T-helper 1 cell treated with Interleukin-12 subunit alpha and Interleukin-12 subunit beta and Interleukin-4 antibody, amounts not matched to agents 30 μg/mL and 1 μg/mL, for 36 hours (primary cell): ENCODE data around the gene SPAG4.

Source experiments
- H3K27ac Mint-ChIP-seq: one replicate; pipeline ENCODE4 v1.8.0; 2021; ENCODE audit warnings: mild to moderate bottlenecking, mixed read lengths
- H3K27me3 Mint-ChIP-seq: one replicate; pipeline ENCODE4 v1.8.0; 2021; ENCODE audit warnings: low read depth, mixed read lengths
- H3K36me3 Mint-ChIP-seq: one replicate; pipeline ENCODE4 v1.8.0; 2021; ENCODE audit warnings: low read depth, mixed read lengths
- H3K4me1 Mint-ChIP-seq: one replicate; pipeline ENCODE4 v1.8.0; 2021; ENCODE audit warnings: low read depth, mixed read lengths
- H3K4me3 Mint-ChIP-seq: one replicate; pipeline ENCODE4 v1.8.0; 2021; ENCODE audit warnings: mild to moderate bottlenecking, moderate library complexity, mixed read lengths
- H3K9me3 Mint-ChIP-seq: one replicate; pipeline ENCODE4 v1.8.0; 2021; ENCODE audit warnings: mixed read lengths

The SPAG4 gene

DNA sequence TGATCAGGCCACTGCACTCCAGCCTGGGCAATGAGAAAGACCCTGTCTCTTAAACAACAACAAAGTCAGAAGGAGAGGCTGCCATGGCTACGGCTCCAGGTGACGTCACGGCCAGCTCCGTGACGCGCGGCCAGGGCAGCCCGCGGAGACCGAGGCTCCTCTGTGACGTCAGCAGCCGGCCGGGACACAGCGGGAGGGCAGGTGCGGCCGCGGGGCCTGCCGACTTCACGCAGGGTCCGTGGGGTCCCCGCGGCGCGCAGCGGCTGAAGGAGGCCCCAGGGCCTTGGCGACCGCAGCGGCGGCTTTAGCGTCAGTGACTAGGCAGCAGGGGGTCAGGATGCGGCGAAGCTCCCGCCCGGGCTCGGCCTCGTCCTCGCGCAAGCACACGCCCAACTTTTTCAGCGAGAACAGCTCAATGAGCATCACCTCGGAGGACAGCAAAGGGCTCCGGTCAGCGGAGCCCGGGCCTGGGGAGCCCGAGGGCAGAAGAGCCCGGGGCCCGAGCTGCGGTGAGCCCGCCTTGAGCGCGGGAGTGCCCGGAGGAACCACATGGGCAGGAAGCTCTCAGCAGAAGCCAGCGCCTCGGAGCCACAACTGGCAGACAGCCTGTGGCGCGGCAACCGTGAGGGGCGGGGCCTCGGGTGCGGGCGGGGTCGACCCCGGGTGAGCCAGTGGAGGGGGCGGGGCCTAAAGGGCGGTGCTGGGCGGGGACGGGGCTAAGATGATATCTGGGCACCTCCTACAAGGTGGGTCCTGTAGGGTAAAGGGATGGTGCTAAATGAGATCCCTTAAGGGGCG, at the start of gene SPAG4:
Gene SPAG4 (plus strand): TSS at position 163 of the 798 bp plus-strand sequence. CDS start 175 bp downstream, at position 338.
- H3K27ac Mint-ChIP-seq, result peak within 1 kb of the TSS; percentile 94
- H3K9me3 Mint-ChIP-seq, result no peaks in the 10 kb centered on the region
- no peaks in the 10 kb centered on the region for H3K36me3 Mint-ChIP-seq
- H3K27me3 Mint-ChIP-seq, result no peaks in the 10 kb centered on the region
- peak within 1 kb of the TSS; percentile 87 for H3K4me3 Mint-ChIP-seq
- peaks cover 27% of the 10 kb centered on the region for H3K4me1 Mint-ChIP-seq

- no peaks in the 10 kb centered on the region for H3K36me3 Mint-ChIP-seq
- no peak overlapping the region for H3K4me3 Mint-ChIP-seq
- no peaks in the 10 kb centered on the region for H3K4me1 Mint-ChIP-seq
- peaks cover 5% of the 10 kb centered on the region for H3K9me3 Mint-ChIP-seq
- no peak overlapping the region for H3K27ac Mint-ChIP-seq
- peaks cover 4% of the 10 kb centered on the region for H3K27me3 Mint-ChIP-seq
Observed at GRCh38 chr20:35568645-35569044, 47.0 kb upstream of the SPAG4 start.

DNA sequence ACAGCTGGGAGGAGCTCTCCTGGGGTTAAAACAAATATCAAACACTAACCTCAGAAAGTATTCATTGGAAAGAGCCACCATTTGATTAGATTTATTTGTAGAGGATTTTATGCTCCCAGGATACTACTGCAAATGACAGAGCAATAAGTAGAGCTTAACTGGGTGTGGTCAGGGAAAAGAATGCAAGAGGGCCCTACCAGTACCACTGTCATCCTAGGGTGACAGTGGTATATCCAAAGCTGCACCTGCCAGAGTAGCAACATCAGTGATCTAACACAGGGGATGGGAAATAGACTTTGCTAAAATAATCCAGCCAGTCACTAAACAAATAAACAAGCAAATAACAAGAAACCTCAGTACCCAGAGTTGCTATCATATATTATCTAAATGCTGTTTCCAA, 44.1 kb upstream of the SPAG4 start:
- H3K36me3 Mint-ChIP-seq, result peaks cover 4% of the 10 kb centered on the region
- H3K27ac Mint-ChIP-seq, result no peak overlapping the region
- no peaks in the 10 kb centered on the region for H3K4me1 Mint-ChIP-seq
- peaks cover 5% of the 10 kb centered on the region for H3K9me3 Mint-ChIP-seq
- peaks cover 9% of the 10 kb centered on the region for H3K27me3 Mint-ChIP-seq
- H3K4me3 Mint-ChIP-seq, result no peak overlapping the region

- H3K4me1 Mint-ChIP-seq, result no peaks in the 10 kb centered on the region
Observed at GRCh38 chr20:35572838-35573237, 42.8 kb upstream of the SPAG4 start.

DNA sequence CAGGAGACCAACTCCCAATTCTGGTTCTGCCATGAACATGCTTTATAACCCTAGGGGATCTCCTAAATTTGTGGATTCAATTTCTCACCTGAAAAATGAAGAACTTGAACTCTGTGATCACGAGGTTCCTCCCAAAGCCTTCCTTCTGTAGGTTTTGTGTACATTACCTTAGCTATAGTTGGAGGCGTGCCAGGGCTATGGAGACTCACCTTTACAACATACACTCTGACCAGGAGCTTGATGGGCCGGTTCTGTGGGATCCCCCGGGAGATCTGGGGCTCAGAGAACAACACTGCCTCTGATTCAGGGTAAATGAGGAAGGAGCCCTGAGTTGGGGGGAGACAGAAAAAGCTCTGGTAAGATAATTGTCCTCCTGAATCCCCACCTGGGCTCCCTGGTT, 39.7 kb upstream of the SPAG4 start:
- Mint-ChIP-seq H3K27me3 (peaks cover 5% of the 10 kb centered on the region), H3K4me3 (no peak overlapping the region)

More at GRCh38 chr20:35572838-35573237, 42.8 kb upstream of the SPAG4 start:
- peaks cover 5% of the 10 kb centered on the region for H3K9me3 Mint-ChIP-seq
- peaks cover 5% of the 10 kb centered on the region for H3K27me3 Mint-ChIP-seq
- H3K27ac Mint-ChIP-seq, result no peak overlapping the region
- H3K4me3 Mint-ChIP-seq, result no peak overlapping the region
- peaks cover 4% of the 10 kb centered on the region for H3K36me3 Mint-ChIP-seq

GRCh38 chr20:35576816-35577215, 38.8 kb upstream of the SPAG4 start:
- H3K36me3 Mint-ChIP-seq, result peaks cover 4% of the 10 kb centered on the region

More for the DNA sequence above, 39.7 kb upstream of the SPAG4 start:
- no peaks in the 10 kb centered on the region for H3K4me1 Mint-ChIP-seq
- H3K27ac Mint-ChIP-seq, result no peak overlapping the region
- peaks cover 4% of the 10 kb centered on the region for H3K36me3 Mint-ChIP-seq
- H3K9me3 Mint-ChIP-seq, result peaks cover 5% of the 10 kb centered on the region

GRCh38 chr20:35578469-35578868, 37.2 kb upstream of the SPAG4 start:
- no peaks in the 10 kb centered on the region for H3K4me1 Mint-ChIP-seq
- no peak overlapping the region for H3K4me3 Mint-ChIP-seq
- no peaks in the 10 kb centered on the region for H3K9me3 Mint-ChIP-seq
- H3K36me3 Mint-ChIP-seq, result peaks cover 4% of the 10 kb centered on the region
- H3K27me3 Mint-ChIP-seq, result peaks cover 5% of the 10 kb centered on the region
- no peak overlapping the region for H3K27ac Mint-ChIP-seq

More at GRCh38 chr20:35576816-35577215, 38.8 kb upstream of the SPAG4 start:
- Mint-ChIP-seq H3K4me1 (no peaks in the 10 kb centered on the region), H3K9me3 (peaks cover 5% of the 10 kb centered on the region), H3K4me3 (no peak overlapping the region), H3K27me3 (peaks cover 5% of the 10 kb centered on the region), H3K27ac (no peak overlapping the region)

DNA sequence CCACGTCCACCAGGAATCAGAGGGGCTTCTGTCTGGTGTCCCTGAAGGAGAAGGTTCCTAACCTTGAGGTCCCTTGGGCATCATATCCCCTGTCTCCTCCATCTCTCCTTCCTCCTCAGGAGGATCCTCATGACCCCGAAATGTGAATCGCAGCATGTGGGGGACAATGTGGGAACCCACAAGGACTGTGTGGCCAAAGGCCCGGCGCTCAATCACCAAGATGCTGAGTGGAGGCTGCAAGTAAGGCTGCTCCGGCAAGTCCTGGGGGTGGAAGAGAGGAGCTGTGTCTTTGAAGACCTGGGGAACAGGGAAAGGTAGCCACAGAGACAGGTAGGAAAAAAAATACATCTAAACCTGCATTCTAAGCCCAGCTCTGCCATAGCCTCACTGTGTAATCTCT, 36.4 kb upstream of the SPAG4 start:
- no peaks in the 10 kb centered on the region for H3K4me1 Mint-ChIP-seq
- H3K9me3 Mint-ChIP-seq, result no peaks in the 10 kb centered on the region
- H3K4me3 Mint-ChIP-seq, result no peak overlapping the region
- peaks cover 5% of the 10 kb centered on the region for H3K27me3 Mint-ChIP-seq
- H3K27ac Mint-ChIP-seq, result no peak overlapping the region
- peaks cover 1% of the 10 kb centered on the region for H3K36me3 Mint-ChIP-seq

DNA sequence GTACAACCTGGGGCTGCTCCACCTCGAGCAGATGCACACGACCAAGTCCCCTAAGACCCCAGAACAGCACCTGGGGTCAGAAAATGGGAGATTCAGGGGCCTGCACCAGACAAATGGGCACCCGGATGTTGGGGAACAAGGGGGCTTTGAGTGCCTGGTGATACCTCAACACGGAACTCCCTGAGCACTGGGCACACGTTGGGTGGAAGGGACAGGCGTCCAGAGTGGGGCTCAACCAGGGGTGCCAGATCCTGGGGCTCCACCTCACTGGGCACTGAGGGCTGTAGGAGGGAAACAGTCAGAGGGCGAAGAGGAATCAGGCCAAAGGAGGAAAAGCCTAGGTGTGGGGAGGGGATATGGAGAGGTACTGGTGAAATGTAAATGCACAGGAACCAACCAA, 33.5 kb upstream of the SPAG4 start:
- Mint-ChIP-seq H3K9me3 (no peaks in the 10 kb centered on the region), H3K4me3 (no peak overlapping the region), H3K27me3 (no peaks in the 10 kb centered on the region), H3K4me1 (no peaks in the 10 kb centered on the region), H3K27ac (no peak overlapping the region), H3K36me3 (no peaks in the 10 kb centered on the region)

DNA sequence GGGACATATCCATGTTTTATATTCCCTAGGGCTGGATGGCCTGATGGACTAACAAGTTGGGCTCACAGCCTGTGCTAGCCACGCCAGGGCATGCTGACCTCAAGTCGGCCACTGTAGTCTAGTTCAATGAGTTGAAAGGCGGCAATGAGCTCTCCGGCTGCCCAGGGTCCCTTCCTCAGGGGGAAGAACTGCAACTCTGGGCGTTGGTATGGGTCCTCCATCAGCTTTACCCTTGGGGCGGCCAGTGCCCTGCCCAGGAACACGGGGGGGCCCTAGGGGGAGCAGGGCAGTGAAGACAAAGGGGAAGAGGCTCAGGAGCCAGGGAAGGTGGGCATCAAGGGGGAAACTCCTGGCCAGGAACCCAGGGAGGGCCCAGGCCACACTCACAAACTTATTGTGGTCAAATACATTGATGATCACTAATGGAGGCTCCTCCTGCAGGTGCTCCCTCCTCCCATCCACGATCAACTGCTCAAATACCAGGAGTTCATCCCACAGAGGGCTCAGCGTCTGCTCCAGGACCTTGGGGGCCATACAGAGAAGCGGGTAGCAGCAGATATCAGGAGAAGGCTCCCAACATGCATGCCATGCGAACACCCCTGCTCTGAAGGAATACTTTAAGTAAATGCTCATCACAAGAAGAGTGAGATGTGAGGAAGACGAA, 32.8 kb upstream of the SPAG4 start:
- H3K36me3 Mint-ChIP-seq, result no peaks in the 10 kb centered on the region
- no peaks in the 10 kb centered on the region for H3K27me3 Mint-ChIP-seq
- no peak overlapping the region for H3K27ac Mint-ChIP-seq
- H3K4me1 Mint-ChIP-seq, result no peaks in the 10 kb centered on the region
- H3K4me3 Mint-ChIP-seq, result no peak overlapping the region
- H3K9me3 Mint-ChIP-seq, result no peaks in the 10 kb centered on the region

GRCh38 chr20:35583636-35584560, 31.7 kb upstream of the SPAG4 start:
- no peaks in the 10 kb centered on the region for H3K27me3 Mint-ChIP-seq

GRCh38 chr20:35586751-35587425, 28.7 kb upstream of the SPAG4 start:
- no peaks in the 10 kb centered on the region for H3K9me3 Mint-ChIP-seq
- H3K36me3 Mint-ChIP-seq, result no peaks in the 10 kb centered on the region
- H3K27me3 Mint-ChIP-seq, result no peaks in the 10 kb centered on the region
- no peaks in the 10 kb centered on the region for H3K4me1 Mint-ChIP-seq
- H3K27ac Mint-ChIP-seq, result no peak overlapping the region
- H3K4me3 Mint-ChIP-seq, result no peak overlapping the region

More at GRCh38 chr20:35583636-35584560, 31.7 kb upstream of the SPAG4 start:
- no peak overlapping the region for H3K27ac Mint-ChIP-seq
- H3K4me3 Mint-ChIP-seq, result no peak overlapping the region
- no peaks in the 10 kb centered on the region for H3K36me3 Mint-ChIP-seq
- H3K9me3 Mint-ChIP-seq, result no peaks in the 10 kb centered on the region
- no peaks in the 10 kb centered on the region for H3K4me1 Mint-ChIP-seq

- H3K9me3 Mint-ChIP-seq, result no peaks in the 10 kb centered on the region
- H3K27me3 Mint-ChIP-seq, result peaks cover 2% of the 10 kb centered on the region
- no peaks in the 10 kb centered on the region for H3K36me3 Mint-ChIP-seq
- no peak overlapping the region for H3K4me3 Mint-ChIP-seq
- no peaks in the 10 kb centered on the region for H3K4me1 Mint-ChIP-seq
- no peak overlapping the region for H3K27ac Mint-ChIP-seq
Observed at GRCh38 chr20:35587436-35587835, 28.2 kb upstream of the SPAG4 start.

DNA sequence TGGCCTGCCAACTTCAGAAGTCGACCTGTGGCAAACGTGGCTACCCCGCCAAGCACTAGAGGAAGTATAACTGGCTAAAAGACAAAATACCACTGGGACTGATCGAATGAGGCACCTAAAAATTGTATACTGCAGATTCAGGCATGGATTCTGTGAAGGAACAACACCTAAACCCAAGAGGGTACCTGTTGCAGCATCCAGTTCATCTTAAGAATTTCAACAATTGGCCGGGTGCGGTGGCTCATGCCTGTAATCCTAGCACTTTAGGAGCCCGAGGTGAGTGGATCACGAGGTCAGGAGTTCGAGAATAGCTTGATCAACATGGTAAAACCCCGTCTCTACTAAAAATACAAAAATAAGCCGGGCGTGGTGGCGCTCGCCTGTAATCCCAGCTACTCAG, 27.2 kb upstream of the SPAG4 start:
- peaks cover 4% of the 10 kb centered on the region for H3K27me3 Mint-ChIP-seq
- H3K9me3 Mint-ChIP-seq, result no peaks in the 10 kb centered on the region
- H3K4me3 Mint-ChIP-seq, result no peak overlapping the region
- H3K4me1 Mint-ChIP-seq, result no peaks in the 10 kb centered on the region
- no peaks in the 10 kb centered on the region for H3K36me3 Mint-ChIP-seq
- no peak overlapping the region for H3K27ac Mint-ChIP-seq
